ENCODE data around the gene SMURF1.

The SMURF1 gene

GRCh38 chr7:99042957-99043356 lies 101.0 kb downstream of the SMURF1 start:
- no peak for DNase-seq

- no peak for DNase-seq
These were observed 102.4 kb downstream of the SMURF1 start for GRCh38 chr7:99041526-99041925.

GRCh38 chr7:99040104-99040958 lies 103.6 kb downstream of the SMURF1 start:
- peak; percentile 46 for DNase-seq

GRCh38 chr7:99039384-99039891 lies 104.5 kb downstream of the SMURF1 start:
- DNase-seq: no peak

GRCh38 chr7:99038086-99038855 lies 105.6 kb downstream of the SMURF1 start:
- no peak for DNase-seq

GRCh38 chr7:99037327-99037940 lies 106.5 kb downstream of the SMURF1 start:
- DNase-seq: no peak

GRCh38 chr7:99036546-99037111 lies 107.3 kb downstream of the SMURF1 start:
- DNase-seq: no peak

- DNase-seq: no peak
These were observed 108.0 kb downstream of the SMURF1 start for GRCh38 chr7:99035723-99036545.

GRCh38 chr7:99034932-99035722 lies 108.8 kb downstream of the SMURF1 start:
- no peak for DNase-seq

- DNase-seq: no peak
These were observed 110.1 kb downstream of the SMURF1 start for GRCh38 chr7:99033765-99034164.

GRCh38 chr7:99032928-99033327 lies 111.0 kb downstream of the SMURF1 start:
- DNase-seq: no peak

GRCh38 chr7:99031496-99031895 lies 112.4 kb downstream of the SMURF1 start:
- DNase-seq: no peak

- no peak for DNase-seq
These were observed 113.0 kb downstream of the SMURF1 start for GRCh38 chr7:99030951-99031350.

- no peak for DNase-seq
These were observed 113.5 kb downstream of the SMURF1 start for GRCh38 chr7:99030457-99030856.

- DNase-seq: no peak
These were observed 114.2 kb downstream of the SMURF1 start for GRCh38 chr7:99029466-99030435.

- DNase-seq: no peak
These were observed 115.5 kb downstream of the SMURF1 start for GRCh38 chr7:99028261-99028973.

- DNase-seq: no peak
These were observed 116.1 kb downstream of the SMURF1 start for GRCh38 chr7:99027841-99028240.

GRCh38 chr7:99027241-99027640 lies 116.7 kb downstream of the SMURF1 start:
- no peak for DNase-seq

- DNase-seq: no peak
These were observed 119.8 kb downstream of the SMURF1 start for GRCh38 chr7:99024066-99024465.

All from activated CD4-positive, CD25-positive, alpha-beta regulatory T cell treated with anti-CD3 and anti-CD28 coated beads, Interleukin-2, amount 50 U/mL, for 72 hours (primary cell).